ENCODE measurements around the gene HESX1.

The HESX1 gene

DNA sequence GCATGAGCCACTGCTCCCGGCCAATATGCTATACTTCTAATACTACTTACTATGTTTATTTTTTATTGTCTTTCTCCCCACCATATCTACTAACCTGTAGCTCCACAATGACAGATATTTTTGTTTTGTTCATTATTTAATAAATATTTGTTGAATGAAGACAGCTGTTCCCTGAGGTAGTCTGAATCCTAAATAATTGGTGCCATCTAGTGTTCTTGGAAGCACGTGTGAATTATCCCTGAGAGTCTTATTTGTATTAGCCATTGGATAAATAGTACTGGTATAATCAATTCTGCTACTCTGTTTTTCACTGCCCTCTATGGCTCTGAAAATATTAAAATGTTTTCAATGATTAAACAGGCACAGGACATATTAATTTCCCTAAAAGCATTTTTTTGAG, 22.1 kb upstream of the HESX1 start:
- Histone ChIP-seq H3K27ac (ENCODE audit: insufficient read depth, low read depth, low read length, poor library complexity, severe bottlenecking) (no peak overlapping the region), H3K4me1 (ENCODE audit: control insufficient read depth, insufficient read depth, low read length) (no peaks in the 10 kb centered on the region), H3K9me3 (ENCODE audit: control insufficient read depth, low read length) (no peaks in the 10 kb centered on the region), H3K27me3 (ENCODE audit: control insufficient read depth, insufficient read depth, low read length, poor library complexity, severe bottlenecking) (peaks cover 4% of the 10 kb centered on the region), H3K4me3 (ENCODE audit: insufficient read depth, low read depth, low read length) (no peak overlapping the region), H3K36me3 (ENCODE audit: control insufficient read depth, insufficient read depth, low read length) (no peaks in the 10 kb centered on the region)
- WGBS, 2 experiments, result 71 to 78% methylated on average over 1 to 2 of the region's 2 CpGs

GRCh38 chr3:57206423-57206822, 6.6 kb upstream of the HESX1 start:
- Histone ChIP-seq H3K36me3 (ENCODE audit: control insufficient read depth, insufficient read depth, low read length) (no peaks in the 10 kb centered on the region), H3K4me1 (ENCODE audit: control insufficient read depth, insufficient read depth, low read length) (no peaks in the 10 kb centered on the region), H3K9me3 (ENCODE audit: control insufficient read depth, low read length) (no peaks in the 10 kb centered on the region), H3K4me3 (ENCODE audit: insufficient read depth, low read depth, low read length) (no peak overlapping the region), H3K27me3 (ENCODE audit: control insufficient read depth, insufficient read depth, low read length, poor library complexity, severe bottlenecking) (no peaks in the 10 kb centered on the region), H3K27ac (ENCODE audit: insufficient read depth, low read depth, low read length, poor library complexity, severe bottlenecking) (no peak overlapping the region)
- 94 to 95% methylated on average over 2 of the region's 2 CpGs for WGBS, 2 experiments

DNA sequence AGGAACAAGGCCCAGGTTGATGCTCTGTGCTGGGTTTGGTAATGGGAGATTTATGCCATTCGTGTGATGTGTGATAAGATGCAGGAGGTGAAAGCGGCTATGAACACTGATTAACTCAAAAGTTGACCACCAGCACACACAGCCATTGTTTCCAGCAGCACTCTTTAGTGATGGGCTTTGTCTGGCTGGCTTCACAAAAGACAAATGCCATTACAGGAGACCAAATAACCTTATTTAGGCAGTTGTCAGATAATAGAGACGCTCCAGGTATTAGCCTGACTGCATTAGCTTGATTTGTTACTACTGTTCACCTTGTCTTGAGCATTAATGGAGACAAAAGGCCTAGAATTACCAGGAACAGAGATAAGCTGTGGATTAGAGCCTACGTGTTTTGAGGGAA, 5.1 kb downstream of the HESX1 start:
- Histone ChIP-seq H3K4me3 (ENCODE audit: insufficient read depth, low read depth, low read length) (no peak overlapping the region), H3K36me3 (ENCODE audit: control insufficient read depth, insufficient read depth, low read length) (no peaks in the 10 kb centered on the region), H3K27ac (ENCODE audit: insufficient read depth, low read depth, low read length, poor library complexity, severe bottlenecking) (no peak overlapping the region), H3K9me3 (ENCODE audit: control insufficient read depth, low read length) (no peaks in the 10 kb centered on the region), H3K4me1 (ENCODE audit: control insufficient read depth, insufficient read depth, low read length) (no peaks in the 10 kb centered on the region), H3K27me3 (ENCODE audit: control insufficient read depth, insufficient read depth, low read length, poor library complexity, severe bottlenecking) (no peaks in the 10 kb centered on the region)
- 82 to 96% methylated on average over 4 of the region's 4 CpGs for WGBS, 2 experiments

- Histone ChIP-seq H3K36me3 (ENCODE audit: control insufficient read depth, insufficient read depth, low read length) (no peaks in the 10 kb centered on the region), H3K9me3 (ENCODE audit: control insufficient read depth, low read length) (no peaks in the 10 kb centered on the region), H3K27ac (ENCODE audit: insufficient read depth, low read depth, low read length, poor library complexity, severe bottlenecking) (no peak overlapping the region), H3K4me1 (ENCODE audit: control insufficient read depth, insufficient read depth, low read length) (no peaks in the 10 kb centered on the region), H3K27me3 (ENCODE audit: control insufficient read depth, insufficient read depth, low read length, poor library complexity, severe bottlenecking) (no peaks in the 10 kb centered on the region), H3K4me3 (ENCODE audit: insufficient read depth, low read depth, low read length) (no peak overlapping the region)
- WGBS, 2 experiments, result 83 to 90% methylated on average over 1 to 3 of the region's 3 CpGs
These were observed 7.8 kb downstream of the HESX1 start for GRCh38 chr3:57192028-57192427.

DNA sequence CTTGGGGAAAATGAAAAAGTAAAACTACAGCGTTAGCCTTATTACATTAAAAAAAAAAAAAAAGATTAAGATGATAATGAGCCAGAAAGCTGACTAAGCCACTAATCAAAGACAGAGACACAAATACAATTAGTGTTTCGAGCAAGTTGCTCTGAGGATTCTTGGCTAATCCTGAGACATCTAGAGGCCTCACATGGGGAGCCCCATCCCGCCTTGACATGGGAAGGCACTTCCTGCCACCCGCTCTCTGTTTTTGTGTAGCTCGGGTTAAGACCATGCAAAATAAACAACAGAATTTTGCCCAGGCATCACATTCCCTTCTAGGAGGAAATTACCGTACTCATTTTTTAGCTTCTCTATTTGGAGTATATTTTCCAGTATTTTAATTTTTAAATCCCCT, 15.3 kb downstream of the HESX1 start:
- no peaks in the 10 kb centered on the region for H3K9me3 ChIP-seq (ENCODE audit: control insufficient read depth, low read length)
- H3K27ac ChIP-seq (ENCODE audit: insufficient read depth, low read depth, low read length, poor library complexity, severe bottlenecking), result no peak overlapping the region
- no peaks in the 10 kb centered on the region for H3K27me3 ChIP-seq (ENCODE audit: control insufficient read depth, insufficient read depth, low read length, poor library complexity, severe bottlenecking)
- H3K4me3 ChIP-seq (ENCODE audit: insufficient read depth, low read depth, low read length), result no peak overlapping the region
- WGBS, 2 experiments, result 50 to 65% methylated on average over 4 to 5 of the region's 6 CpGs
- H3K4me1 ChIP-seq (ENCODE audit: control insufficient read depth, insufficient read depth, low read length), result no peaks in the 10 kb centered on the region
- H3K36me3 ChIP-seq (ENCODE audit: control insufficient read depth, insufficient read depth, low read length), result no peaks in the 10 kb centered on the region

- 79 to 81% methylated on average over 5 of the region's 5 CpGs for WGBS, 2 experiments
- no peaks in the 10 kb centered on the region for H3K9me3 ChIP-seq (ENCODE audit: control insufficient read depth, low read length)
- H3K4me3 ChIP-seq (ENCODE audit: insufficient read depth, low read depth, low read length), result no peak overlapping the region
- H3K27me3 ChIP-seq (ENCODE audit: control insufficient read depth, insufficient read depth, low read length, poor library complexity, severe bottlenecking), result no peaks in the 10 kb centered on the region
- H3K4me1 ChIP-seq (ENCODE audit: control insufficient read depth, insufficient read depth, low read length), result no peaks in the 10 kb centered on the region
- no peak overlapping the region for H3K27ac ChIP-seq (ENCODE audit: insufficient read depth, low read depth, low read length, poor library complexity, severe bottlenecking)
- H3K36me3 ChIP-seq (ENCODE audit: control insufficient read depth, insufficient read depth, low read length), result no peaks in the 10 kb centered on the region
These were observed 20.0 kb downstream of the HESX1 start for GRCh38 chr3:57179580-57180410.

DNA sequence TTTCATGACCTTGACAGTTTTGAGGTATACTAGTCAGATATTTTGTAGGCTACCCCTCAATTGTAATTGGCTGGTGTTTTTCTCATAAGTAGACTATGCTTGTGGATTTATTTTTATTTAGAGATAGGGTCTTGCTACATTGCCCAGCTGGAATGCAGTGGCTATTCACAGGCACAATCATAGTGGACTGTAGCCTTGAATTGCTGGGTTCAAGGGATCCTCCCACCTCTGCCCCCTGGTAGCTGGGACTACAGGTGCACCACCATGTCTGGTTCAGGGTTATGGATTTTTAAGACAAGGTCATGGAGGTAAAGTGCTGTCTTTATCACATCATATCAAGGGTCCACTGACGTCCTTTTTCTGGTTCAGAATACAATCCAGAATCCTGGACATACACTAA, 23.7 kb downstream of the HESX1 start:
- WGBS, 2 experiments, result 88 to 89% methylated on average over 1 of the region's 1 CpG
- Histone ChIP-seq H3K36me3 (ENCODE audit: control insufficient read depth, insufficient read depth, low read length) (no peaks in the 10 kb centered on the region), H3K4me1 (ENCODE audit: control insufficient read depth, insufficient read depth, low read length) (no peaks in the 10 kb centered on the region)

DNA sequence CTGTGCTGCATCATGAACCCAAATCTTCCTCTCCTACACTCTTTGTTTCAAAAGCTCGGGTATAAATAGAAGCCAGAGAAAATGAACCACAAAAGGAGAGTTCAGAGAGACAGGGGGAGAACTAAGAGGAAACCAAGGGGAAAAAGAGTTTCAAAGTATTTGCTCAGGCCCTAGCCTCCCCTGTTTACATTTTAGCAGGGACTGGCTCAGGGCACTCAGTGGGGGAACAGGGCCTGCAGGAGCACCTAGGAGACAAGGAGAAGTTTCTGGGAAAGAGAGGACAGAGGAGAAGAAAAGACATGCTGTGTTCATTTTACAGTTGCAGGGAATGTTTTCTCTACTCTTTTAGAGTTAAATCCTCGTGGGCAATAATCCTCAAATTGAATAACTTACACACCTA, 26.1 kb downstream of the HESX1 start:
- no peaks in the 10 kb centered on the region for H3K9me3 ChIP-seq (ENCODE audit: control insufficient read depth, low read length)
- no peaks in the 10 kb centered on the region for H3K4me1 ChIP-seq (ENCODE audit: control insufficient read depth, insufficient read depth, low read length)
- H3K27ac ChIP-seq (ENCODE audit: insufficient read depth, low read depth, low read length, poor library complexity, severe bottlenecking), result no peak overlapping the region
- no peak overlapping the region for H3K4me3 ChIP-seq (ENCODE audit: insufficient read depth, low read depth, low read length)
- H3K27me3 ChIP-seq (ENCODE audit: control insufficient read depth, insufficient read depth, low read length, poor library complexity, severe bottlenecking), result peaks cover 22% of the 10 kb centered on the region
- no peaks in the 10 kb centered on the region for H3K36me3 ChIP-seq (ENCODE audit: control insufficient read depth, insufficient read depth, low read length)
- WGBS, 2 experiments, result 80 to 83% methylated on average over 2 of the region's 2 CpGs

More for the DNA sequence above, 23.7 kb downstream of the HESX1 start:
- Histone ChIP-seq H3K27me3 (ENCODE audit: control insufficient read depth, insufficient read depth, low read length, poor library complexity, severe bottlenecking) (peaks cover 1% of the 10 kb centered on the region), H3K9me3 (ENCODE audit: control insufficient read depth, low read length) (no peaks in the 10 kb centered on the region), H3K27ac (ENCODE audit: insufficient read depth, low read depth, low read length, poor library complexity, severe bottlenecking) (no peak overlapping the region), H3K4me3 (ENCODE audit: insufficient read depth, low read depth, low read length) (no peak overlapping the region)

DNA sequence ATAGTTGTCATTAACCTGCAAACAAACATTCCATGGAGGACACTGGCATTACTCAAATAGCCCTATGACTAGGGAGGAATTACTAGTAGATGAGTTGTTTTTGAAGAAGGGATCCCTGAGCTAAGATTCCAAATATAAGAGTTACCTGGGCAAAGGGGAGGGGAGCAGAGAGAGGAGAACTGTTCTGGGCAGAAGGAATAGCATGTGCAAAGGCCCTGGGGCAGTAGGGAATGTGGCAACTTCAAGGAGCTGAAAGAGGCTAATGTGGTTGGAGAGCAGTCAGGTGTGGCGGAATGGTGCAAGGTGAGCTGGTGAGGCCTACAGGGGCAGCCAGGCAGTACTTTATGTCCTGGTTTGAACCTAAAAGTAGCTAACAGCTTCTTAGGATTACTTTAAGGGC, 28.8 kb downstream of the HESX1 start:
- 88 to 89% methylated on average over 1 of the region's 1 CpG for WGBS, 2 experiments
- Histone ChIP-seq H3K9me3 (ENCODE audit: control insufficient read depth, low read length) (no peaks in the 10 kb centered on the region), H3K27ac (ENCODE audit: insufficient read depth, low read depth, low read length, poor library complexity, severe bottlenecking) (no peak overlapping the region), H3K36me3 (ENCODE audit: control insufficient read depth, insufficient read depth, low read length) (no peaks in the 10 kb centered on the region), H3K4me1 (ENCODE audit: control insufficient read depth, insufficient read depth, low read length) (no peaks in the 10 kb centered on the region), H3K4me3 (ENCODE audit: insufficient read depth, low read depth, low read length) (no peak overlapping the region), H3K27me3 (ENCODE audit: control insufficient read depth, insufficient read depth, low read length, poor library complexity, severe bottlenecking) (peaks cover 45% of the 10 kb centered on the region)

DNA sequence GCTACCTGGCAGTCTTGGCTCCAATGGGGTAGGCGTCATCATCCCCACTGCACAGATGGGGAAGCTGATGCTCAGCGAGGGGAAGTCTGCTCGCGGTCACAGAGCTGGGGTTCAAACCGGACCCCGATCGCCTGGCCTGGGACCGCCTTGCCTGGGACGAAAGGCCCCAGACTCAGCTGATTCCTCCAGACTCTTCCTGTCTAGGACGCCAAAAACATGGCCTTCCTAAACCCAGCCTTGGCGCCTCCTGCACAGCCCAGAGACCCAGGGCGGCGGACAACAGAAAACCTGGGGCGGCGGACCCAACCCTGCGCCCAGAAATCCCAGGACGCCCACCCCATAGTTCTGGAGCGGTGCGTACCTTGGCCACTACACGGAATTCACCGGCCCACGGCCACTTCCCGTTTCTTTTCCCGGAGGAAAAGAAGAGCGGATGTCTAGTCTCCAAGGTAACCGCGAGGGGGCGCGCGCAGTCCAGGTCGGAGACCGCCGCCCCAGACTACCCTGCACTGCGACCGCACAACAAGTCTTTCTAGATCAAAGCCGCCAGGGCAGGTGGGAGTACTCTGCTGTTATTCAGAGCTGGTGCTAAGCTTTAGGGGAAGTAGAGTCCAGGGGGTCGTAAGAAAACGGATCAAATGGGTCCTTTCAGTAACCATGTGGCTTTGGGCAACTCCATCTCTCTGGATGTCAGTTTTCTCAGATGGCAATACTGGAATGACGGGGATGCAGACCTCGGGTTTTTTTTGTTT, 29.7 kb downstream of the HESX1 start:
- Histone ChIP-seq H3K4me1 (ENCODE audit: control insufficient read depth, insufficient read depth, low read length) (no peaks in the 10 kb centered on the region), H3K36me3 (ENCODE audit: control insufficient read depth, insufficient read depth, low read length) (no peaks in the 10 kb centered on the region), H3K27ac (ENCODE audit: insufficient read depth, low read depth, low read length, poor library complexity, severe bottlenecking) (no peak overlapping the region), H3K9me3 (ENCODE audit: control insufficient read depth, low read length) (no peaks in the 10 kb centered on the region), H3K4me3 (ENCODE audit: insufficient read depth, low read depth, low read length) (no peak overlapping the region), H3K27me3 (ENCODE audit: control insufficient read depth, insufficient read depth, low read length, poor library complexity, severe bottlenecking) (peaks cover 50% of the 10 kb centered on the region)
- 28 to 29% methylated on average over 40 of the region's 40 CpGs for WGBS, 2 experiments

Data from ectodermal cell (in vitro differentiated cells).